BE2C (cell line): ENCODE results near the gene SRRM4.

Experiments used
- DNase-seq: peaks from one replicate; pipeline ENCODE4 v3.0.0-alpha.2; 2020
- H3K27me3 ChIP-seq: fragments of 250-450 bp; sonication (Bioruptor Pico); 2 replicates; pipeline ENCODE4 v1.5.1; 2020; ENCODE audit warnings: mild to moderate bottlenecking
- H3K36me3 ChIP-seq: fragments of 250-450 bp; sonication (Bioruptor Pico); 2 replicates; pipeline ENCODE4 v1.5.1; 2020; ENCODE audit warnings: mild to moderate bottlenecking
- H3K4me1 ChIP-seq: fragments of 250-450 bp; sonication (Bioruptor Pico); 2 replicates; pipeline ENCODE4 v1.5.1; 2020
- H3K4me3 ChIP-seq: 2 replicates; pipeline ENCODE4 v1.5.1; 2011; ENCODE audit warnings: low read depth, low read length
- H3K9me3 ChIP-seq: fragments of 250-450 bp; sonication (Bioruptor Pico); 2 replicates; pipeline ENCODE4 v1.5.1; 2020
- TF ChIP-seq, protein P1 (sequence below): IDR thresholded peaks from 2 replicates; pipeline ENCODE4 v1.5.1; 2012; ENCODE audit warnings: mild to moderate bottlenecking, low read depth, low read length

The SRRM4 gene

DNA sequence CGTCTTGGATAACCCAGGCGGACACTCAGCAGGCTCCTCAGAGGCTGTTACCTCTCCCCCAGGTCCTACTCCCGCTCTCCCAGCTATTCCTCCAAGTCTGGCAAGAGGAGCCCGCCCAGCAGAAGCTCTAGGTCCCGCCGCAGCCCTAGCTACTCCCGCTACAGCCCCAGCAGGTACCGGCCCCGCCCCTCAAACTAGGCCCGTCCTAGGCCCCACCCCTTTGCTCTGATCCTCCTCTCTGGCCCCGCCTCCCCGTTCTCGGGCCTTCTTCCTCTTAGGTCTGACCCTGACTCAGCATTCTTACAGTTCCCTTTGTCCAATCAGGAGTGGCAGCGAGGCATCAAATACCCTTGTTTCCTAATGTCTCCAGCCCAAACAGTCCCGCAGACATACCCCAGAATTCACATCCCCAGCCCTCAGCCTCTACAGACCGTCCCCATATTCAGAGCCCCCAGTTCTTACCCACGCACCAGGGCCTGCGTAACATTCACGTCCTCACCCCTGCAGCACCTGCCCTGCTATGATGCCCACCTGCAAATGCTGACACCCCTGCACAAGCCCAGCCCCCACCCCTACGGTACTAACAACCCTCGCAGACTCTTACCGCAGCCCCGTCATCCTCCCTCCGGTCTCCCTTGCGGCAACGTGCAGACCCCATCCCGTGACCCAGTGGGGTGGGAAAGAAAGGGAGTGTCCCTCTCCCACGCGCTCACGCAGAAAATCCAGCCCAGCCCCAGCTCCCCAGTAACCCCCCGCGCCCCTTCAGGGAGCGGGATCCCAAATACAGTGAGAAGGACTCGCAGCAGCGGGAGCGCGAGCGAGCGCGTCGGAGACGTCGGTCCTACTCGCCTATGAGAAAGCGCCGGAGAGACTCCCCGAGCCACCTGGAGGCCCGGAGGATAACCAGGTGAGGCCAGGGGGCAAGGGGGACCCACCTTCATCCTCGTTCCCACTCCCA is 172.4 kb downstream of the SRRM4 start:
- DNase-seq = peak; percentile 37
- peaks cover 66% of the 10 kb centered on the region for H3K36me3 ChIP-seq
- H3K4me1 ChIP-seq = no peaks in the 10 kb centered on the region
- H3K9me3 ChIP-seq = no peaks in the 10 kb centered on the region; the same call in 1 of the 2 replicates
- H3K4me3 ChIP-seq = no peak overlapping the region
- TF ChIP-seq, protein P1, sequence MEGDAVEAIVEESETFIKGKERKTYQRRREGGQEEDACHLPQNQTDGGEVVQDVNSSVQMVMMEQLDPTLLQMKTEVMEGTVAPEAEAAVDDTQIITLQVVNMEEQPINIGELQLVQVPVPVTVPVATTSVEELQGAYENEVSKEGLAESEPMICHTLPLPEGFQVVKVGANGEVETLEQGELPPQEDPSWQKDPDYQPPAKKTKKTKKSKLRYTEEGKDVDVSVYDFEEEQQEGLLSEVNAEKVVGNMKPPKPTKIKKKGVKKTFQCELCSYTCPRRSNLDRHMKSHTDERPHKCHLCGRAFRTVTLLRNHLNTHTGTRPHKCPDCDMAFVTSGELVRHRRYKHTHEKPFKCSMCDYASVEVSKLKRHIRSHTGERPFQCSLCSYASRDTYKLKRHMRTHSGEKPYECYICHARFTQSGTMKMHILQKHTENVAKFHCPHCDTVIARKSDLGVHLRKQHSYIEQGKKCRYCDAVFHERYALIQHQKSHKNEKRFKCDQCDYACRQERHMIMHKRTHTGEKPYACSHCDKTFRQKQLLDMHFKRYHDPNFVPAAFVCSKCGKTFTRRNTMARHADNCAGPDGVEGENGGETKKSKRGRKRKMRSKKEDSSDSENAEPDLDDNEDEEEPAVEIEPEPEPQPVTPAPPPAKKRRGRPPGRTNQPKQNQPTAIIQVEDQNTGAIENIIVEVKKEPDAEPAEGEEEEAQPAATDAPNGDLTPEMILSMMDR = no peak
- no peaks in the 10 kb centered on the region for H3K27me3 ChIP-seq

DNA sequence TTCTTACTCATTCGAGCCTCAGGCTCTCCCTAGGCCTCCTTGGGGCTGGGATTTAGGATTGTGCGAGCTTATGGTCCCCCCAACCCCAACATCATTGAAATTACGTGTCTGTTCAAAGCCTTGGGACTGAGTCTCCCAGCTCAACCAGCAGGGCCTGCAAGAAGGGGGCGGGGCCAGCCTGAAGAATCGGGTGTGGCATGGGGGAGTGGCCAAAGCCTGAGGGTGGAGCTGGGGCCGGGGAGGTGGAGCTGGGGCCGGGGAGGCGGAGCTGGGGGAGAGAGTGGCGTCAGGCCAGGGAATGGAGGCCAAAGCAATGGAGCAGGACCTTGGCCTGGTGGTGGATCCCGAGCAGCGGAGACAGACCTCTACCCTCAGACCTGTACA is 173.1 kb downstream of the SRRM4 start:
- Histone ChIP-seq H3K36me3 (peaks cover 62% of the 10 kb centered on the region), H3K27me3 (no peaks in the 10 kb centered on the region), H3K4me3 (no peak overlapping the region), H3K9me3 (no peaks in the 10 kb centered on the region; the same call in 1 of the 2 replicates), H3K4me1 (no peaks in the 10 kb centered on the region)
- DNase-seq = peak; percentile 53
- TF ChIP-seq, protein P1 = no peak

DNA sequence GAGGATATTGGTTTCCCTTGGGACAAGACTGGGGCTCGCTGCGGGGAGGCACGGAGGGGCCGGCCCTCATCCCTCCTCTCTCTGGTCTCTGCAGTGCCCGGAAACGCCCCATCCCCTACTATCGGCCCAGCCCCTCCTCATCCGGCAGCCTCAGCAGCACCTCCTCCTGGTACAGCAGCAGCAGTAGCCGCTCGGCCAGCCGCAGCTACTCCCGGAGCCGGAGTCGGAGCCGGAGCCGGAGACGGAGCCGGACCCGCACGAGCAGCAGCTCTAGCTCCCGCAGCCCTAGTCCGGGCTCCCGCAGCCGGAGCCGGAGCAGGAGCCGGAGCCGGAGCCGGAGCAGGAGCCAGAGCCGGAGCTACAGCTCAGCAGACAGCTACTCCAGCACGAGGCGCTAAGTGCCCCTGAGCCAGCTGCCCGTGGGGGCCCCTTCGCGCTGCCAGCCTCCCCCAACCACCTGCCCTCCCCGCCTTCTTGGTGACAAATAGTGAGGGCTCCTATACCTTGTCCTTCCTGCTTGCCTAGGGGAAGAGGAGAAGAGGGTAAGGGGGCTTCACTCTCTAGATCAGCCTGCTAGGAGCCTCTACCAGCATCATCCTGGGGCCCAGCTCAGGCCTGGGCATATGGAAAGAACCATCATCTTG is 175.2 kb downstream of the SRRM4 start:
- peak; percentile 27 for DNase-seq
- no peak overlapping the region for H3K4me3 ChIP-seq
- H3K27me3 ChIP-seq = no peaks in the 10 kb centered on the region
- H3K4me1 ChIP-seq = no peaks in the 10 kb centered on the region
- TF ChIP-seq, protein P1 = peak; percentile 19; the same call in 1 of the 2 replicates
- H3K36me3 ChIP-seq = peaks cover 44% of the 10 kb centered on the region
- no peaks in the 10 kb centered on the region for H3K9me3 ChIP-seq

DNA sequence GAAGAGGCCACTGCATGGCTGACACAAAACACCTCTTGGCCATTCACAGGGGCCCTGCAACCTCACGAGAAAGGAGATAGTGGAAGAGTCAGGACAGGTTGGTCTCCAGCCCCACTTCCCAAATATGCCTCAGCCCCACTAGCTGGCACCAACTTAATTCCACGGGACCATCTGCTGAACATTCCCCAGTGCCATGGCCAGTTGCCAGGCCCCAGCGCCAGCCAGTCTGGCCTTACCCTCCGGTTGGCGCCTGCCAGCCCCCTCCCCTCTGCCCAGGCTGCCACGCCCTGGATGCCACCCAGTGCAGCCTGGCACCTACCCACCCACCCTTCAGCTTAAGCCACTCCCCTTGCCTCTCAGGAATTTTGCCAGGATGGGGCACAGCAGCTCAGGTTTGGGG is 176.2 kb downstream of the SRRM4 start:
- Histone ChIP-seq H3K36me3 (peaks cover 34% of the 10 kb centered on the region), H3K9me3 (no peaks in the 10 kb centered on the region), H3K4me3 (no peak overlapping the region), H3K27me3 (no peaks in the 10 kb centered on the region), H3K4me1 (no peaks in the 10 kb centered on the region)
- TF ChIP-seq, protein P1 = no peak
- no peak for DNase-seq

DNA sequence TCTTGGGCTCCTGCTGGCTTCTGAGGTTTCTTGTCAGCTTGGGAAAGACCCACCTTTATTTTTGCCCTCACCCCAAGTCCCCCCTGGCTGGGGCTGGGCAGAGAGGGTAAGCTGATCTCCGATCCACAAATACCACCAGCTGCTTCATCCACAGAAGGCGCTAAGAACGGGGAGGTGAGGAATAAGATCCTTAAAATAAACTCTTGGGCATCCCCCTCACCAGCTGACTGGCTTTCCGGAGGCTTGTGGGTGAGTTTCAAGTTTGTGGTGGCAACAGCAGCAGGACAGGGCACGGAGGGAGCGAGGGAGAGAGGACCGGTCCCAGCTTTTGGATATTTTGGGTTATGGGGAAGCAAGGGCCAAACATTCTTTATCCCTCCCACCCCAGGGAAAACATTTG is 176.6 kb downstream of the SRRM4 start:
- no peak overlapping the region for H3K4me3 ChIP-seq
- no peak for DNase-seq

More for the DNA sequence above, 176.6 kb downstream of the SRRM4 start:
- H3K27me3 ChIP-seq = no peaks in the 10 kb centered on the region
- TF ChIP-seq, protein P1 = no peak
- peaks cover 30% of the 10 kb centered on the region for H3K36me3 ChIP-seq
- no peaks in the 10 kb centered on the region for H3K4me1 ChIP-seq
- H3K9me3 ChIP-seq = no peaks in the 10 kb centered on the region
